Inflammatory macrophage treated with lipopolysaccharide for 1 hour (primary cell): ENCODE measurements around the gene ASCC1.
A peak's percentile ranks its signal among the peaks of the same experiment; 100 is the strongest.

ENCODE experiments used
- DNase-seq, 2 donors: peaks; one replicate each; pipeline ENCODE4 v3.0.0-alpha.2; 2020 to 2022

The ASCC1 gene

GRCh38 chr10:72096115-72097000, 119.7 kb downstream of the ASCC1 start:
- no peak for DNase-seq

GRCh38 chr10:72095195-72095594, 120.9 kb downstream of the ASCC1 start:
- DNase-seq = no peak

GRCh38 chr10:72094574-72094973, 121.5 kb downstream of the ASCC1 start:
- DNase-seq = no peak

- DNase-seq = no peak
Observed at GRCh38 chr10:72093450-72093849, 122.6 kb downstream of the ASCC1 start.

GRCh38 chr10:72092987-72093386, 123.1 kb downstream of the ASCC1 start:
- DNase-seq = no peak

GRCh38 chr10:72092171-72092924, 123.7 kb downstream of the ASCC1 start:
- no peak for DNase-seq

- no peak for DNase-seq
Observed at GRCh38 chr10:72090326-72090725, 125.8 kb downstream of the ASCC1 start.

GRCh38 chr10:72089618-72090017, 126.5 kb downstream of the ASCC1 start:
- no peak for DNase-seq

GRCh38 chr10:72088889-72089575, 127.0 kb downstream of the ASCC1 start:
- peak in 1 of 2 donors; percentile 8 for DNase-seq

GRCh38 chr10:72087969-72088888, 127.8 kb downstream of the ASCC1 start, which contains the start of gene SPOCK2:
Gene SPOCK2, minus strand, starts transcription at chr10:72088551. Its CDS starts 223 bp downstream, at chr10:72088328.
- DNase-seq = no peak

- no peak for DNase-seq
Observed at GRCh38 chr10:72087392-72087968, 128.6 kb downstream of the ASCC1 start.

- no peak for DNase-seq
Observed at GRCh38 chr10:72086466-72087391, 129.3 kb downstream of the ASCC1 start.

- DNase-seq = no peak
Observed at GRCh38 chr10:72085864-72086465, 130.1 kb downstream of the ASCC1 start.

- DNase-seq = no peak
Observed at GRCh38 chr10:72085166-72085565, 130.9 kb downstream of the ASCC1 start.

- no peak for DNase-seq
Observed at GRCh38 chr10:72083790-72084459, 132.2 kb downstream of the ASCC1 start.

GRCh38 chr10:72082856-72083789, 133.0 kb downstream of the ASCC1 start:
- no peak for DNase-seq

GRCh38 chr10:72081772-72082590, 134.1 kb downstream of the ASCC1 start:
- DNase-seq = no peak
